ENCODE results near the gene FSTL4. TPM values are rescaled to one million over a fixed set of nuclear protein-coding genes. Genes with fewer than 3 reads are reported as not detected.

Gene FSTL4
- total RNA-seq, 1 donor from 2014 or later, result not detected

GRCh38 chr5:133273661-133274596, 338.4 kb downstream of the FSTL4 start:
- Histone ChIP-seq H3K4me1 (no peaks in the 10 kb centered on the region), H3K27me3 (ENCODE audit: low read depth) (peaks cover 6% of the 10 kb centered on the region), H3K27ac (replicated peaks) (no peak overlapping the region), H3K9me3 (replicated peaks) (no peaks in the 10 kb centered on the region), H3K4me3 (no peak overlapping the region), H3K36me3 (no peaks in the 10 kb centered on the region)
- no peak for DNase-seq
- no peak for TF ChIP-seq CTCF (IDR thresholded peaks at IDR 0.05; ENCODE audit: borderline replicate concordance)
- intact Hi-C loops (cut with micrococcal nuclease), result no loop called here

GRCh38 chr5:133272345-133272744, 340.0 kb downstream of the FSTL4 start:
- Histone ChIP-seq H3K36me3 (no peaks in the 10 kb centered on the region), H3K27me3 (ENCODE audit: low read depth) (peaks cover 12% of the 10 kb centered on the region), H3K4me1 (no peaks in the 10 kb centered on the region), H3K9me3 (replicated peaks) (no peaks in the 10 kb centered on the region), H3K4me3 (no peak overlapping the region), H3K27ac (replicated peaks) (no peak overlapping the region)
- no peak for TF ChIP-seq CTCF (IDR thresholded peaks at IDR 0.05; ENCODE audit: borderline replicate concordance)
- no peak for DNase-seq
- intact Hi-C loops (cut with micrococcal nuclease), result no loop called here

DNA sequence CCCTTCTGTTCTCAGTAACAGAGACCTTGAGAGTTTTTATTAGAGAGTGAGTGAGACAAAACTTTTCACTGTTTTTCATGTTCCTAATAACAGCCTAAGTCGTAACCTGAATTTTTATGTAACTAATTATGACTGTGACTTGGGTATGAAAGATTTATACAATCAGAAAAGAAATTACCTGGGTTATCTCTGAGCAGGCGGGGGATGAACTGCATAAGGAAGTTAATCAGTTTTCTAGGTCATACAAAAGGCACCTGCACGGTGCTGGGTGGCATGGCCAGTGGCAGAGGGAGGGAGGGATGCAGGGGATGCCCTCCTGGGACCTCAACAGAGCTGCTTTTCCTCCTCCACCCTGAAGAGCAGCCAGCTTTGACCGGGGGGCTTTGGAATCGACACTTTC, 340.7 kb downstream of the FSTL4 start:
- Histone ChIP-seq H3K27me3 (ENCODE audit: low read depth) (peaks cover 20% of the 10 kb centered on the region), H3K27ac (replicated peaks) (no peak overlapping the region), H3K36me3 (no peaks in the 10 kb centered on the region), H3K9me3 (replicated peaks) (no peaks in the 10 kb centered on the region), H3K4me1 (no peaks in the 10 kb centered on the region), H3K4me3 (no peak overlapping the region)
- intact Hi-C loops (cut with micrococcal nuclease), result no loop called here
- DNase-seq, result no peak
- no peak for TF ChIP-seq CTCF (IDR thresholded peaks at IDR 0.05; ENCODE audit: borderline replicate concordance)

GRCh38 chr5:133269691-133270090, 342.6 kb downstream of the FSTL4 start:
- Histone ChIP-seq H3K4me3 (no peak overlapping the region), H3K27me3 (ENCODE audit: low read depth) (peaks cover 39% of the 10 kb centered on the region), H3K9me3 (replicated peaks) (no peaks in the 10 kb centered on the region), H3K27ac (replicated peaks) (no peak overlapping the region), H3K4me1 (no peaks in the 10 kb centered on the region), H3K36me3 (no peaks in the 10 kb centered on the region)
- DNase-seq, result no peak
- no peak for TF ChIP-seq CTCF (IDR thresholded peaks at IDR 0.05; ENCODE audit: borderline replicate concordance)
- intact Hi-C loops (cut with micrococcal nuclease), result no loop called here

- H3K9me3 ChIP-seq (replicated peaks), result no peaks in the 10 kb centered on the region
- no peaks in the 10 kb centered on the region for H3K36me3 ChIP-seq
- intact Hi-C loops (cut with micrococcal nuclease), result no loop called here
- H3K27ac ChIP-seq (replicated peaks), result no peak overlapping the region
- no peak for DNase-seq
- no peak for TF ChIP-seq CTCF (IDR thresholded peaks at IDR 0.05; ENCODE audit: borderline replicate concordance)
- no peak overlapping the region for H3K4me3 ChIP-seq
- H3K4me1 ChIP-seq, result no peaks in the 10 kb centered on the region
- H3K27me3 ChIP-seq (ENCODE audit: low read depth), result peaks cover 60% of the 10 kb centered on the region
These were observed 344.7 kb downstream of the FSTL4 start for GRCh38 chr5:133267601-133268000.
